Spleen (tissue), 11 donors: Measurements from ENCODE around the gene UPK1B. TPM values are rescaled to one million over a fixed set of nuclear protein-coding genes. Genes with fewer than 3 reads are reported as not detected.

Experiments
- DNase-seq: peaks from one replicate; pipeline ENCODE4 v3.0.0-alpha.2; 2020
- H3K27ac ChIP-seq, 8 donors: fragments of 200-600 bp; sonication (generic) in 7 of 8; 1 replicate in 4 of 8; 2 replicates in 4 of 8; pipeline versions ENCODE4 v1.5.0 to v1.8.0; 2016 to 2021; ENCODE audit warnings: inconsistent platforms in 4 of 8, mild to moderate bottlenecking in 4 of 8, moderate library complexity in 1 of 8
- H3K27me3 ChIP-seq, 7 donors: fragments of 200-600 bp; sonication (generic) in 6 of 7; replicated peaks in 1 of 7; 1 replicate in 4 of 7; 2 replicates in 3 of 7; pipeline versions ENCODE4 v1.5.0 to v1.8.0; 2016 to 2021; ENCODE audit warnings: inconsistent platforms in 3 of 7, mild to moderate bottlenecking in 1 of 7
- H3K36me3 ChIP-seq, 6 donors: fragments of 200-600 bp; sonication (generic) in 5 of 6; 1 replicate in 4 of 6; 2 replicates in 2 of 6; pipeline versions ENCODE4 v1.5.0 to v1.8.0; 2016 to 2021; ENCODE audit warnings: inconsistent platforms in 2 of 6
- H3K4me1 ChIP-seq, 6 donors: fragments of 200-600 bp; sonication (generic) in 5 of 6; 1 replicate in 3 of 6; 2 replicates in 3 of 6; pipeline versions ENCODE4 v1.5.0 to v1.8.0; 2016 to 2021; ENCODE audit warnings: inconsistent platforms in 3 of 6
- H3K4me3 ChIP-seq, 8 donors: fragments of 200-600 bp; sonication (generic) in 7 of 8; 1 replicate in 4 of 8; 2 replicates in 4 of 8; pipeline versions ENCODE4 v1.5.0 to v1.8.0; 2016 to 2021; ENCODE audit warnings: inconsistent platforms in 4 of 8, mild to moderate bottlenecking in 4 of 8, moderate library complexity in 2 of 8
- H3K9me3 ChIP-seq, 8 donors: fragments of 200-600 bp; sonication (generic) in 7 of 8; 1 replicate in 4 of 8; 2 replicates in 4 of 8; pipeline versions ENCODE4 v1.5.0 to v1.8.0; 2016 to 2021; ENCODE audit warnings: inconsistent platforms in 4 of 8
- CTCF ChIP-seq, 11 experiments: fragments of 200-600 bp in 7 of 11; fragments of 450-650 bp in 4 of 11; sonication (generic) in 4 of 11; IDR thresholded peaks in 8 of 11; conservative IDR thresholded peaks in 3 of 11; 1 replicate in 7 of 11; 2 replicates in 4 of 11; pipeline versions ENCODE4 v1.4.0 to v1.8.0; 2016 to 2021; ENCODE audit warnings: antibody characterized with exemption in 11 of 11, inconsistent platforms in 4 of 11, mild to moderate bottlenecking in 1 of 11
- POLR2A ChIP-seq, 3 donors: fragments of 450-650 bp; IDR thresholded peaks; one replicate each; pipeline ENCODE4 v1.5.1; 2017; ENCODE audit warnings: antibody characterized with exemption in 3 of 3, mild to moderate bottlenecking in 1 of 3
- POLR2AphosphoS5 ChIP-seq, 3 donors: sonication (generic); formaldehyde crosslinking; IDR thresholded peaks; one replicate each; pipeline ENCODE4 v1.5.1; 2017; ENCODE audit warnings: antibody characterized with exemption in 3 of 3
- WGBS, 5 donors: extraction: QIAGEN DNeasy Blood & Tissue Kit in 3 of 5; methylation state at CpG; one replicate each; pipeline versions ENCODE4 v1.1.5 to v1.1.7; 2013 to 2018; 5-methylcytosine and 5-hydroxymethylcytosine counted together
- intact Hi-C: fragments of 100-400 bp; cut with DNase I; formaldehyde crosslinking; loops from one replicate; pipeline ENCODE4 v1.15.0; 2023; ENCODE audit warnings: low total_unique reads
- polyA plus RNA-seq, 3 donors: library from polyadenylated mRNA; stranded (reverse); fragments of 200-250 nt; gene quantifications; one replicate each; pipeline ENCODE4 v1.2.1, GENCODE V29; 2013
- total RNA-seq, 7 donors: library from RNA; depleted of rRNA in 3 of 7; stranded (reverse); fragments of >200 nt in 3 of 7; fragmentation: NEBNext Ultra II Directional in 4 of 7; extraction: Animal tissue kit (Norgen Biotek cat#: 25700) in 4 of 7; gene quantifications; one replicate each; pipeline versions ENCODE4 v1.1.0 to v1.2.1, GENCODE V29; 2016 to 2021
- donor health status: healthy with polysubstance abuse.
- donor health status: DM: no; HTN: no; CAD: no; lungs with moderate emphysema.
- donor health status: DM: no; HTN: no; CAD: no.
- donor health status: Bipolar disorder and iron deficiency.
- donor health status: healthy.
- donor health status: DM: no; HTN: no; CAD: no.
- donor health status: DM: yes; HTN: yes; CAD: no.

Gene UPK1B
- total and polyA plus RNA-seq, 10 donors = not detected

GRCh38 chr3:119170821-119171220 lies 2.6 kb upstream of the UPK1B start:
- TF ChIP-seq CTCF (IDR thresholded peaks at IDR 0.05 in 8 of 11, conservative IDR thresholded peaks at IDR 0.05 in 3 of 11) (no peak), POLR2AphosphoS5 (IDR thresholded peaks at IDR 0.05) (no peak), POLR2A (IDR thresholded peaks at IDR 0.05) (no peak)
- H3K4me1 ChIP-seq = no peaks in the 10 kb centered on the region
- no peak overlapping the region for H3K27ac ChIP-seq
- H3K27me3 ChIP-seq = no peaks in the 10 kb centered on the region
- 78 to 90% (median 86%) methylated on average over 3 of the region's 3 CpGs for WGBS, 5 donors
- intact Hi-C loops = no loop called here
- DNase-seq = no peak
- no peaks in the 10 kb centered on the region for H3K9me3 ChIP-seq
- H3K4me3 ChIP-seq = no peak overlapping the region
- H3K36me3 ChIP-seq = no peaks in the 10 kb centered on the region

GRCh38 chr3:119175872-119176756 lies 2.7 kb downstream of the UPK1B start:
- no peak for DNase-seq
- Histone ChIP-seq H3K9me3 (no peaks in the 10 kb centered on the region), H3K4me1 (no peaks in the 10 kb centered on the region), H3K36me3 (no peaks in the 10 kb centered on the region), H3K27ac (no peak overlapping the region), H3K4me3 (no peak overlapping the region), H3K27me3 (peaks cover 0 to 11% (median 0%) of the 10 kb centered on the region in 7 donors)
- TF ChIP-seq CTCF (IDR thresholded peaks at IDR 0.05 in 8 of 11, conservative IDR thresholded peaks at IDR 0.05 in 3 of 11) (no peak), POLR2AphosphoS5 (IDR thresholded peaks at IDR 0.05) (no peak), POLR2A (IDR thresholded peaks at IDR 0.05) (no peak)
- 82 to 87% (median 85%) methylated on average over 10 of the region's 10 CpGs for WGBS, 5 donors
- intact Hi-C loops = no loop called here

- Histone ChIP-seq H3K36me3 (no peaks in the 10 kb centered on the region), H3K4me3 (no peak overlapping the region), H3K4me1 (no peaks in the 10 kb centered on the region), H3K27me3 (peaks cover 0 to 11% (median 0%) of the 10 kb centered on the region in 7 donors), H3K9me3 (no peaks in the 10 kb centered on the region), H3K27ac (no peak overlapping the region)
- DNase-seq = no peak
- 70 to 78% (median 75%) methylated on average over 4 of the region's 4 CpGs for WGBS, 5 donors
- intact Hi-C loops = no loop called here
- TF ChIP-seq POLR2AphosphoS5 (IDR thresholded peaks at IDR 0.05) = no peak
- TF ChIP-seq CTCF (IDR thresholded peaks at IDR 0.05 in 8 of 11, conservative IDR thresholded peaks at IDR 0.05 in 3 of 11) = no peak
- no peak for TF ChIP-seq POLR2A (IDR thresholded peaks at IDR 0.05)
Measured at GRCh38 chr3:119176778-119177177, 3.4 kb downstream of the UPK1B start.

GRCh38 chr3:119177321-119177720 lies 3.9 kb downstream of the UPK1B start:
- no peak for TF ChIP-seq POLR2AphosphoS5 (IDR thresholded peaks at IDR 0.05)
- TF ChIP-seq POLR2A (IDR thresholded peaks at IDR 0.05) = no peak
- no peak for TF ChIP-seq CTCF (IDR thresholded peaks at IDR 0.05 in 8 of 11, conservative IDR thresholded peaks at IDR 0.05 in 3 of 11)
- no peak overlapping the region for H3K4me3 ChIP-seq
- peaks cover 0 to 11% (median 0%) of the 10 kb centered on the region in 7 donors for H3K27me3 ChIP-seq
- no peaks in the 10 kb centered on the region for H3K9me3 ChIP-seq
- DNase-seq = no peak
- no peaks in the 10 kb centered on the region for H3K36me3 ChIP-seq
- H3K4me1 ChIP-seq = no peaks in the 10 kb centered on the region
- H3K27ac ChIP-seq = no peak overlapping the region
- WGBS, 5 donors = 82 to 88% (median 84%) methylated on average over 4 of the region's 4 CpGs
- intact Hi-C loops = no loop called here
